Osteoblast (primary cell): ENCODE results near the gene CYS1. TPM values are rescaled to one million over a fixed set of nuclear protein-coding genes. Genes with fewer than 3 reads are reported as not detected.

Experiments used
- DNase-seq: peaks from one replicate; pipeline ENCODE4 v3.0.0; 2011; ENCODE audit warnings: low spot score, mixed read lengths; ENCODE audit not compliant: insufficient read length; ENCODE audit errors: missing footprints
- H2AFZ ChIP-seq: 2 replicates; pipeline ENCODE4 v1.6.0; 2011; ENCODE audit warnings: mild to moderate bottlenecking, low read length
- H3K27ac ChIP-seq: 2 replicates; pipeline ENCODE4 v1.5.1; 2011; ENCODE audit warnings: mild to moderate bottlenecking, low read depth, low read length, moderate library complexity
- H3K27me3 ChIP-seq: 2 replicates; pipeline ENCODE4 v1.6.0; 2012; ENCODE audit warnings: mild to moderate bottlenecking, control low read depth, inconsistent platforms, low read length, moderate library complexity; ENCODE audit not compliant: insufficient read depth
- H3K36me3 ChIP-seq: 2 replicates; pipeline ENCODE4 v1.5.1; 2011; ENCODE audit warnings: mild to moderate bottlenecking, low read length, control low read depth, moderate library complexity; ENCODE audit not compliant: insufficient read depth
- H3K4me1 ChIP-seq: 2 replicates; pipeline ENCODE4 v1.5.1; 2011; ENCODE audit warnings: mild to moderate bottlenecking, low read length, control low read depth, moderate library complexity; ENCODE audit not compliant: insufficient read depth
- H3K4me2 ChIP-seq: 2 replicates; pipeline ENCODE4 v1.6.0; 2011; ENCODE audit warnings: mild to moderate bottlenecking, low read length; ENCODE audit not compliant: insufficient read depth
- H3K4me3 ChIP-seq: fragments of 200-600 bp; sonication (generic); 3 replicates; pipeline ENCODE4 v1.5.1; 2012; ENCODE audit warnings: mild to moderate bottlenecking, low read length, inconsistent platforms; ENCODE audit not compliant: insufficient read depth
- H3K79me2 ChIP-seq: 2 replicates; pipeline ENCODE4 v1.6.0; 2012; ENCODE audit warnings: mild to moderate bottlenecking, low read length, control low read depth, inconsistent platforms; ENCODE audit not compliant: insufficient read depth
- H3K9me3 ChIP-seq: 2 replicates; pipeline ENCODE4 v1.5.1; 2011; ENCODE audit warnings: low read depth, low read length, control low read depth
- H4K20me1 ChIP-seq: 2 replicates; pipeline ENCODE4 v1.6.0; 2012; ENCODE audit warnings: mild to moderate bottlenecking, low read length, control low read depth; ENCODE audit not compliant: insufficient read depth
- CTCF ChIP-seq: IDR thresholded peaks from 2 replicates; pipeline ENCODE4 v1.5.1; 2011; ENCODE audit warnings: mild to moderate bottlenecking, low read depth, low read length, moderate library complexity; ENCODE audit errors: extremely low read depth
- total RNA-seq: library from RNA; depleted of rRNA; stranded (reverse); fragments of >200 nt; gene quantifications from 2 replicates; pipeline ENCODE4 v1.2.3, GENCODE V29; 2012

CYS1 gene
- total RNA-seq, 1 donor: 0.36 TPM

DNA sequence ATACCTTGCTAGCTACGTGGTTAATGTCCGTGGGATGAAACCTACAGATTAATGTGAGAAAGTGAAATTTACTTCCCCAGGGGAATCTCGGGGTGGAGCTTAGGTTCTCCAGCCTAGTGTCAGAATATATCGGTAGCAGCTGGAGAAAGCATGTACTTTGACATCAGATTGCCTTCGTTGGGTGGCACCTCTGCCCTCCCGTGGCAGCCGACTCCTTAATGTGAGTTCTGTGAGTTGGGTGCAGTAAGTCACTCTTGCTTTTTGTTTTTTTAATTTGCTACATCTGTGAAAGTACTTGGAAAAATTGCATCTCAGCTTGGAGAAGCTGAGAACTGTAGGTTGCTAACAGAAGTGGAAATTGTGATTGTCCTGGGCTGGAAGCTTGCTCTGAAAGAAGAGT lies 33.3 kb downstream of the CYS1 start:
- no peak overlapping the region for H2AFZ ChIP-seq
- H3K4me2 ChIP-seq: no peak overlapping the region
- no peak for TF ChIP-seq CTCF
- peaks cover 8% of the 10 kb centered on the region for H3K79me2 ChIP-seq
- peak; percentile 60 for DNase-seq
- no peak overlapping the region for H3K4me3 ChIP-seq
- peaks cover 4% of the 10 kb centered on the region for H4K20me1 ChIP-seq
- no peak overlapping the region for H3K27ac ChIP-seq
- peaks cover 19% of the 10 kb centered on the region for H3K36me3 ChIP-seq
- H3K9me3 ChIP-seq: no peaks in the 10 kb centered on the region
- H3K4me1 ChIP-seq: no peaks in the 10 kb centered on the region
- no peaks in the 10 kb centered on the region for H3K27me3 ChIP-seq

- no peak overlapping the region for H2AFZ ChIP-seq
- peak; percentile 73 for DNase-seq
- peaks cover 8% of the 10 kb centered on the region for H3K79me2 ChIP-seq
- H4K20me1 ChIP-seq: peaks cover 4% of the 10 kb centered on the region
- H3K27me3 ChIP-seq: no peaks in the 10 kb centered on the region
- TF ChIP-seq CTCF: no peak
- H3K4me3 ChIP-seq: no peak overlapping the region
- peaks cover 18% of the 10 kb centered on the region for H3K36me3 ChIP-seq
- no peaks in the 10 kb centered on the region for H3K4me1 ChIP-seq
- H3K4me2 ChIP-seq: no peak overlapping the region
- H3K9me3 ChIP-seq: no peaks in the 10 kb centered on the region
- H3K27ac ChIP-seq: no peak overlapping the region
Measured at GRCh38 chr2:10045561-10046355, 34.5 kb downstream of the CYS1 start.

DNA sequence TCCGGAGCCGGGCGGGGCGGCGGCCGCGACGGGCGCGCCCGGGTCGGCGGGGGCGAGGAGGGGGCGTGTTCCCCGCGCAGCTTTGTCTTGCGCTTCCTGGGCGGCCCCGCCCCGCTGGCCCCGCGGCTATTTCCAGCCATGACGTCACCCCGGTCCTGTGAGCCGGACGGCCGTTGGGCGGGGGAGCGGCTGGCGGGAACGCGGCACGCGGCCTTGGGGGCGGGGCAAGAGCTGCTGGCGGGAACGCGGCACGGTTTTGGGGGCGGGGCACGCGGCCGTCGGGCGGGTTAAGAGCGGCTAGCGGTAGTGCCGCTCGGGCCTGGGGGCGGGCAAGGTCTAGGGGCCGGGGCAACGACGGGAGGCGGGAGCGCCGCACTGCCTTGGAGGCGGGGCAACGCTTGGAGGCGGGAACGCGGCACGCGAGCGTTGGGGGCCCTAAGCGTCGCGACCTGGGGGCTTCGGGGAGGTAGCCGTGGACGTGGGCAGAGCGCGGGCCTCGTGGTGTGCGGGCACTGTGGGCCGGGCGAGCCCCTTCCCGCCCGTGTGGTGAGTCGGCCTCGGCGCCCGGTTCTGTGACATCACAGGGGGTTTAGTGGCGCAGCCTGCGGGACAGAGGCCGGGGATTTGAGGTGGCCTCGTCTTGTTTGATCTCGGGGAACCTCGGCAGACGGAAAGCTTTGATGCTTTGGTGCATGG lies 36.2 kb downstream of the CYS1 start:
- Histone ChIP-seq H3K4me3 (peak overlapping the region; percentile 73), H3K79me2 (peaks cover 4% of the 10 kb centered on the region), H3K27ac (peak overlapping the region; percentile 41), H3K36me3 (peaks cover 10% of the 10 kb centered on the region), H3K9me3 (no peaks in the 10 kb centered on the region), H4K20me1 (peaks cover 4% of the 10 kb centered on the region), H2AFZ (peak overlapping the region; percentile 56), H3K27me3 (no peaks in the 10 kb centered on the region), H3K4me1 (peaks cover 6% of the 10 kb centered on the region), H3K4me2 (peak overlapping the region; percentile 74)
- peak; percentile 100 for DNase-seq
- no peak for TF ChIP-seq CTCF
